HS-27A (cell line): ENCODE measurements around the gene DDX41.
A peak's percentile ranks its signal among the peaks of the same experiment; 100 is the strongest.
"Not testable (repeated sequence)": the region's sequence is repeated elsewhere in the genome, so short reads cannot be mapped to it uniquely, and the experiment has no call there.

Experiments used
- DNase-seq: peaks from one replicate; pipeline ENCODE4 v3.0.0-alpha.2; 2012; ENCODE audit warnings: low read depth, missing footprints

DDX41 gene

DNA sequence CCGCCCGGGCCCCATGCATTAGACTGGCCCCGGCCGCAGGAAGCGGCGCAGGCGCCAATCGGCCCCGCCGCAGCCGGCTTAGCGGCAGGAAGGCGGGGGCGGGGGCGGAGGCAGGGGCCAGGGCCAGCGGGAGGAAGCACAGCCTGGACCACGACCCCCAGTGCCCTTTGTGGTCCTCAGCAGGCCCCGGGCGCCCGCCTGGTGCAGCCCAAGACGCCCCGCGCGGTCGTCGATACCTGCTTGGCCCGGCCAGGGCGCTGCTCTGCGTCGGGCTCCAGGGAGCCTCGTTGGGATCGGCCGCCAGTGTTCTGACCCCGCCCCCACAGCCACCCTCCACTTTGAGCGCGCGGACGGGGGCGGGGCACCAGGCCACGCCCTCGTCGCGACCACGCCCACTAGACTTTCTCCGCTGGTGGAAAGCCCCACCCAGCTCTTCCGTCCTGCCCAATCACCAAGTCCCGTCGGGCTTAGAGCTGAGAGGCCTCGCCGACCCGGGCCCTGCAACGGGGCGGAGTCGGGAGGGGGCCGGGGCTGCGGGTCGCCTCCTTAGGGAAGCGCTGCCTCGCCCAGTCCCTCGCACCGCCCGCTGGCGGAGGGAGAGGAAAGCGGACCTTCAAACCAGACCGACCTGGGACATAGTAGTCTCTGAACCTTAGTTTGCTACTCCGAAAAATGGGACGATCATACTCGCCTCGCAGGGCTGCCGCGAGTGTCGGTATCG lies 19.3 kb downstream of the DDX41 start, which contains the start of gene PDLIM7:
Gene PDLIM7 (minus strand): TSS at position 313 of the 721 bp plus-strand sequence. CDS start 1,092 bp downstream, outside the sequence.
- peak; percentile 67 for DNase-seq

DNA sequence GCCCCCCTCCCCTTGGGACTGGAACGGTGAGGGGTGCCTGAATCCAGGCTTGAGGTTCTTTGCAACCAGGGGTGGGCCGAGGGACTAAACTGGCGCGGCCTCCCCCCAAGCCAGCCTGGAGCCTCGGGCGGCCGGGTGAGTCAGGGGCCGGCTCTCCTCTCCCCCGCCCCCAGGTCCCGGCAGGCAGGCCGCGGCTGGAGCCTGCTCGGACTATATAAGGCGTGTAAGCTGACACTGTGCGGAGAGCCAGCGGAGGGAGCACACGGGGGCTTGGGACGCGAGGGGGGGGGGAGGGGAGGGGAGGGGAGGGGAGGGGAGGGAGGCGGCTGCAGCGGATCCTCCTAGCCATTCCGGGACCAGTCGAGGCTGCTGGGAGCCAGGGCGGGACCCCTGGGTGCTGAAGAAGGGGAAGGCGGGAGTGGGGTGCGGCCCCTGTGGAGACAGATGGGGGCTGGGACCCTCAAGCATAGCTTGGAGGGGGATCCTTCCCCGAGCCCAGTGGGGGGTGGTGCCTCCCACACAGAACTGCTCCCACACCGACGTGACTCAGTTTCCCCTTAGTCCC lies 20.0 kb downstream of the DDX41 start:
- DNase-seq = no peak

DNA sequence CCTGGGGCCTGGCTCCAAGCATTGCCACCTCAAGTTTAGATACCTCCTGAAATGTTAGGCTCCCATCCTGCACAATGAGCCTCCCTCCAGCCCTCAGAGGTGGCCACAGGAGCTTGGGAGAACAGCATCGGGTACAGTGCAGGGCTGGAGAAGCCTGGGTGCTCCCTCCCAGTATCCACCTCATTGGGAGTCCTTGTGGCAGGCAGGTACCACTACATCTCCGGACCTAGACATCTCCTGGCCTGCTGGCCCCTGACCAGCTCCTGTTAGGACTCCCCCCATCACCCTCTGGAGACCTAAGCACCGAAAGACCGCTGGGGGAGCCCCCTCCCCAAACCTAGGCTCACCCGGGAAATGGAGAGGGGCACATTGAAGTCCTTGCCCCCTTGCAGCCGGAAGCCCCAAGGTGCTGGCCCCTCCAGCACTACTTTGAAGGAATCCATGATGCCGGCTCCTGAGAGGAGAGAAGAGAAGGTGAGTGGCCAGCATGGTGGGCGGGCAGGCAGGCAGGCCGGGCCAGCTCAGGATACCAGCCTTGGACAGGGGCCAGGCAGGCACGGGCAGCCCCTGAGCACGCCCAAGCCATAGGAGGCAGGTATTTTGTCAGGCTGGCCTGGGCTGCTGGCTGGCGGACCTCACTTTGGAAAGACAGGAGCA lies 20.6 kb downstream of the DDX41 start:
- no peak for DNase-seq

DNA sequence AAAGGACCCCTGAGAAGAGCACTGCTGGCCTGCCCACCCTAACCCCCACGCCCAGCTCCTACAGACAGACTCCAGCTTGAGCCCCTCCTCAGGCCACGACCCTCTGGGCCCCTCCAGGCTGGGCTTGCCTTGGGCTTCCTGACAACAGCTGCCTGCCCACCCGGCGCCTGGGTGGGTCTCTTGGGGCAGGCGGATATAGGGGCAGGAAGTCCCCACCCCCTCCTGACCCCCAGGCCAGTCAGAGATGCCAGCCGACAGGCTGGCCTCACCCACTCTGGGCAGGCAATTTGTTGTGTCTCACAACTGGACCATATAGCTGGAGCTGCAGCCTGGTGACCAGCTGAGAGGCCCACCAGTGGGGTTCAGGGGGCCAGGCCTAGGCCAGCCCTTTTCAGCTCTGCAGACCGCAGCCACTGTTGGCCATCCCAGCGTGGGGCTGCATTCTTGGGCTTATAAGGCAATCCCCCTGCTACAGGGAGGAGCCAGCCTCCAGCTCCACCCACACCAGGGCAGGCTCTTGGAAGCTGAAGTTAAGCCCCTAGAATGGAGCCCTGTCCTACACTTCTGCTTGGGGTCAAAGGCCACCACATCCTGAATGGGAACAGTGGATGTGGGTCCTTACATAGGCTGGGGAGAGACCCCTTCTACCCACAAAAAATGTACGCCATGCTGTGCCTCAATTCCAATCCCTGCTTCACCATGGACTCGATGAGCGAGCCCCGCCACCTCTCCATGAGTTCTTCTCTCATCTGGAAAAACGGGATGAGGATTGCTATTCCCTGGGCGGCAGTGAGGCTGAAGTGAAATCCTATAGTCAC lies 21.3 kb downstream of the DDX41 start:
- peak; percentile 66 for DNase-seq

DNA sequence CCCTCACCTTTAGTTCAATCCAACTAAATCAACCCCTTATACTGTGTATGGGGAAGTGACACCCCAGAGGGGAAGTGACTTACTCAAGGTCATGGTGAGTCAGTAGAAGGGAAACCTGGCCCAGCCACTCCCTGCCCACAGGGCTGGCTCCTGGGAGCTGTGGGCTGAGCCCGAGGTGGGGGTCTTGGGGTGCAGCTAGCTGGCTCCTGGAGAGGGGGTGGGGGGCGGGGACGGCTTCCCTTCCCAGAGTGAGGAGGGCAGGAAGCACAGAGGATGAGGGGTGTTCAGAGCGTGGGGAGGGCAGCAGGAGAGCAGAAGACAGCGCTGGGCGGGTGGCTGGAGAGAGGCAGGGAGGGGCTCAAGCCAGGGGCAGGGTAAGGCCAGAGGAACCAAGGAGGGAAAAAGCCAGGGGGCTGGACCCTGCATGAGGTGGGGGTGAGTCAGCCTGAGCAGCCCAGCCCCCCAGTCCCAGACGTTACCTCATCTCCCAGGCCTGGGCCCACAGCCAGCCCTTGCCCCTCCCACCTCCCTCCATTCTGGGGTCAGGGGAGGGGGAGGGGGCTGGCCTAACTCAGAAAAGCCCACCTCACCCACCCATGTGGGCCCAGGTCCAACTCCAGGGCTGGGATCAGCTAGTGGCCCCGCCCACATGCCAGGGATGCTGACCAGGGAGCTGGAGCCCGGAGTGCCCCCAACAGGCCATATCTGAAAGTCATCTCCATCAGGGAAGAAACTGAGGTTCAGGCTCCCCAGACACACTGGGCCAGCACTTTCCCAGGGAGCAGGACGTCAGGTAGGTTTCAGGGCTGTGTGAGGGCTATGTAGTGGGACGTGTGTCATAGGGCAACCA lies 22.2 kb downstream of the DDX41 start:
- peak; percentile 72 for DNase-seq

DNA sequence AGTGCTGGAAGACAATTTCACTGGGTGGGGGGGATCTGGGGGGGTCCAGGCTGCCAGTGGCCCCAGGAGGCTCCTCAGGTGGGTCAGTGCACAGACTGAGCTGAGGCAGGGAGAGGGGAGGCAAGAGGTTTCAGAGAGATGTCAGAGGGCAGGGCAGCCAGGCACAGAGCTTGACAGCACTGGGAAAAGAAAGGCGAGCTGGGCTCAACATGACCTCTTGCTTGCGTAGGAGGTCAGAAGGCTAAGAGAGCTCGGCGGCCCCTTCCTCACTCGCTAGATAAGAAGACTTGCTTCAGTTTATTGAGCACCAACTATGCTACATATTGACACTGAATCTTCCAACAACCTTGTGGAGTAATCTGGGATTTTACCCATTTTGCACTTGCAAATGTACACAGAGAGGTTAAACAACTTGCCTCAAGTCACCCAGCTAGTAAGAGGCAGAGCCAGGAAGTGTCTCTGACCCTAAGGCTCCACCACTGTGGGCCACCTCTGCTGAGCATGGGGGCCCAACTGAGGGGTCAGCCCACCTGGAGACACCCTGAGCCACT lies 22.9 kb downstream of the DDX41 start:
- no peak for DNase-seq

DNA sequence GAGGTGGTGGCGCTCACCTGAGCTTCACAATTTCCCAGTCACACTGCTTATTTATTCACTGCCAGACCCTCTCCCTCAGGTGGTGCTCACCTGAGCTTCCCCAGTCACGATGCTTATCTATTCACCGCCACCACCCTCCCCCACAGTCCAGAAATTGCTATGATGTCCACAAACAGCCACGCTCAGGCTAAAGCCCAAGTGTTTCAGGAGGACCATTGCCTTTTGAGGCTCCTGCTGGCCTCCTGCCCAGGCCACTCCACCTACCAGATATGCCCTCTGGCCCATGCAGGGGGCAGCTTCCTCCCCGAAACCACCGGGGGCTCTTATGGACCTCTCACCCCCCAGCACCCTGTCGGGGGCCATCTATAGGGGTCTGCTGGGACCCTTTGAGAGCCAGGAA lies 23.9 kb downstream of the DDX41 start:
- DNase-seq = no peak

DNA sequence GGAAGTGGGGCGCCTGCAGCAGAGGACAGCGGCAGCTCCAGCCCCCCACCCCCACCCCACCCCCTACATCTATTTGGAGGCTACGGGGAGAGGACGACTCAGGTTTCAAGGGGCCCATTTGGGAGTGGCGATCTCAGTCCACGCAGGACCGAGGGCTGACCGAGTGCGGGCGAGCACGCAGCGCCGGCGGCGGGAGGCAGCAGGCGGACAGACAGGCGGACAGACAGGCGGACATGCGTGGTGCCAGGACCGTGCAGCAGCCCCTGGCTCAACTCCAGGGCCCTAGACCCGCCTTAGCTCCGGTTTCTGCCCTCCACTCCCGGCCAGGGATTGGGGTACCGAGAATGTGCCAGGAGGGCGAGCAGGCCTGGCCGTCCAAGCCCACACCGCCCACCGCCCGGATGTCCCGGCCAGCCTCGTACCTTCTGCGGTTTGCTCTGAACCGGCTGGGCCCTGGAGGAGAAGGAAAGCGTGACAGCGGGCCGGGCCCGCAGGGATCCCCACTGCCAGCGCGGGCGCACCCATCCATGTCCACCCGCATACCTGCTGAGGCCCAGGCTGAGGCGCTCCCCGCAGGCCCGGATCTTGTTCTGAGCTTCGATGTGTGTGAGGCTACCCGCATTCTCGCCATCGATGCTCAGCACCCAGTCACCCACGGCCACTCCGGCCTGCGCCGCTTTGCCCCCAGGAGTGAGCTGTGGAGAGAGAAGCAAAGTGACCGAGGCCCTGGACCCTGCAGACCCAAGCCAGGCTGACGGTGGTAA lies 24.6 kb downstream of the DDX41 start:
- no peak for DNase-seq

DNA sequence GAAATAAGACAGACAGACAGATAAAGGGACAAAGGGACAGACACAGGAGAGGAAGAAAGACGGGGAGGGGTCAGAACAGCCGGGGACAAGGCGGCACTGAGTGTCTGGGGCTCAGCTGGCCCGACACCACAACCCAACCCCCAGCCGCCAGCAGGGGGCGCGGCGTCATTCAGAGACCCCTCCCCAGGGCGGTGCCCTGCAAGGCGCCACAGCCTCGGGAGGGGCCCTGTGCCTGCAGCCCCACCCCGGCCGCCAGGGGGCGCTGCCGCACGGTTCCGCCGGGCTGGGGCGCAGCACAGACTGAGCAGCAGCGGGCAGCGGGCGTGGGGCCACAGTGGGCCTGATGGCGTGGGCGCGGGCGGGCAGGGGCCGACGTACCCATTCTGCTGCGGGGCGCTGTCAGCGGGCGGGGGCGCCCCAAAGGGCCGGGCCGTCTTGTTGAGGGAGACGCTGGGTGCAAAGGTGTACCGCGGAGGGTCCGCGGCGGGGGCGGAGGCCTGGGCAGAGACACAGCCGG lies 25.3 kb downstream of the DDX41 start:
- DNase-seq = no peak

DNA sequence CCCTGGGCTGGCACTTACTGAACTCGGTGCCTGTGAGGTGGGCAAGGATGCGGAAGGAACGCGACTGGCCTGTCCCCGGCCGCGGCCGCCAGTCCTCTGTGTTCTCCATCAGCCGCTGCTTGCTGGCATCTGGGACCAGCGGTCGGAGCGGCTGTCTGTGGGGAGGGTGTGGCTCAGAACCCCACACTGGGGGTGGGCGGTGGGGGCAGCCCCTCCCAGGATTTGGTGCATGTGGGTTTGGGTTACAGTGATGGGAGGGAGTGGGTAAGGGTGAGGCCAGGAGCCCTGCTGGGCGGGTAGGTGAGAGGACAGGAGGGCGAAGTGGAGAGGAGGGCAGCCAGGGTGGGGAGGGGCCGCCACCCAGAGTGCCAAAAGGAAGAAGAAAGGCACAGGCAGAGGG lies 25.8 kb downstream of the DDX41 start:
- DNase-seq = no peak

DNA sequence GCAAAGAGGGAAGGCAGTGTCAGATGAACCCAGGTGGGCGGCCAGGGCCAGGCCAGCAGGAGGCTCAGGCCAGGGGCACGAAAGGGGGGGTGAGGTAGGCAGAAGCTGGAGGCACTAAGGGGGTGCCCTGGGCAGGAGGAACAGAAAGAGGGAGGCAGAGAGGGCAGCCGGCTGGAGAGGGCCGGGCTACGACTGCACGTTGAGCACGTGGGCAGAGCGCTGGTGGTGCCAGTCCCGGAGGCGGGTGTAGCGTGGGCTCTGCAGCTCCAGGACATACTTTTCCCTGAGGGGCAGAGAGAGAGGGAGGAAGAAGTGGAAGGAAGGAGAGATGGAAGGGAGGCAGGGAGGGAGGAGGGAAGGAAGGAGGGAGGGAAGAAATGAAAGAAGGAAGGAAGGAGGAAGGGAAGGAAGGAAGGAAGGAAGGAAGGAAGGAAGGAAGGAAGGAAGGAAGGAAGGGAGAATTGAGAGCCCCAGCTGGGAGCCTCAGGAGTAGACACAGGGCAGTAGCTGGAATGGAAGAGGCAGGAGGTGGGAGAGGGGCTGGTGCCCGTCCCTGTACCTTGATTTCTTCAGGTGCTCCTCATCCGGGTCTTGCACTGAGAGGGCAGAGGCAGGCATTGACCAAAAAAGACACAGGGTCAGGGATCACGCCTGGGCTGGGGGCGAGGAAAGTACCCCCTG lies 26.3 kb downstream of the DDX41 start:
- no peak for DNase-seq

DNA sequence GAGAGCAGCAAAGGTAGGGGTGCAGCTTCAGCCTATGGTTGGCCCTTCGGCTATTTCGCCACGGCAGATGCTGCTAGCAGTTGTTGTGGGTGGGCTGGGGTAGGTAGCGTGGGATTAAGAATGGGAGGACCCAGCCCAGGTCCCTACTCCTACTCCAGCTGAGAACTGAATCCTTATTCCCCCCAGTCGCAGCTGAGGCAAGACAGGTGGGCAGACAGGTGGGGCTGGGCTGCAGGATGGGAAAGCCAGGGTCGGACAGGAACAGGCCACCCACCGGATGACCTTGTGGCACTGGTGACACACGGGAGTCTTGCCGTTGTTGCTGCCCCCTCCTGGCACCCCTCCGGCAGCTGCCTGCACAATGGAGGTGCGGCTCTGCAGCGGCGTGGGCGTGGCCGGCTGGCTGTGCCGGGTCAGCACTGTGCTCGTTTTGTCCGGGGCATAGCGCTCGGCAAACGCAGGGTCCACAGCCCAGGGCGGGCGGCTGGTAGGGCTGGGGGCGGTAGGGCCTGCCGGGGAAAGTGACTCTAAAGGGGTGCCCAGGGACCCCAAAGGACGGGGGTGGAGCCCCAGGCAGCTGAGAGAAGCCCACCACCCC lies 27.5 kb downstream of the DDX41 start:
- no peak for DNase-seq

DNA sequence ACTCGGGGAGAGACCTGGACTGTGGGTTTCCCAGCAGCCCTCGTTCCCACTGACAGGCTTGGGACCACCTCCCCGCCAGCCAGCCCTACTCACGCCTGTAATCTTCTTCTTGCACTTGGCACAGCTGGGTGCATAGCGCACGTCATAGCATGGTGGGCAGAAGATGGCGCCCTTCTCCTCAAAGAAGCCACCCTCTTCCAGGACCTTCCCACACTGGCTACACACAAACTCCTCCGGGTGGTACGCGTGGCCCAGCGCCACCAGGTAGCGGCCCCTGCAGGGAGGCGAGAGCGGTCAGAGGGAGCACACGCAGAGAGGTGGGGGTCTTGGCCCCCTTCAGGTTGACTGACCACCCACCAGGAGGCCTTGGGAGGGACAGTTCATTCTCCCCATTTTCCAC lies 28.8 kb downstream of the DDX41 start:
- no peak for DNase-seq

DNA sequence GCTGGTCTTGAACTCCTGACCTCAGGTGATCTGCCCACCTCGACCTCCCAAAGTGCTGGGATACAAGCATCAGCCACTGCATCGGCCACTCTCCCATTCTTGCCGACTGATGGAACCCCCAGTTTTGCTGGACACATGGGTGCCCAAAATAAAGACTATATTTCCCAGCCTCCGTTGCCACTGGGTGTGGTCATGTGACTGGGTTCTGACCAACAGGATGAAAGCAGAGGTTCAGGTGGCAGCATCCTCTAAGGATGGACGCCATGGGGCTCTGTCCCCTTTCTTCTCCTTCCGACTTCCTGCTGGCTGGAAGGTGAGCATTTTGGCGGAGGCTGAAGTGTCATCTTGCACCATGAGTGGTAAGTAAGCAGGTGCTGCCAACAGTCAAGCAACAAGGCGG lies 29.6 kb downstream of the DDX41 start:
- no peak for DNase-seq

DNA sequence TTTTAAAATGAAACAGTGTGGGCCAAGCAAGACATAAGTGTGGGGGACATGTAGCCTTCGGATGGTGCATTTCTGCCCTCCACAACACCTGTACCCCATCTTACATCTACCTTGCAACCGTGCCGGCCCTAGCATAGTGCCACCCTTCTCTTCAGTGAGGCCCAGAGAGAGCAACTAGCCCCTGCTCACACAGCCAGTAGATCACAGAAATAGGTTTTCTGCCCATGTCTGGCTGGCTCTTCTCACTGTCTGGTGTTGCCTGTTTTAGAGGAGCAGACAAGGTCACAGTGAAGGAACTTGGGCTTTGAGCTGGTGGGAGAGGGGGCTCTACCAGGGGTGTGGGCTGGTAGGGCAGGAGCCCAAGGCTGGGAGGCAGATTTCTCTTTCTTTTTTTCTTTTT lies 30.5 kb downstream of the DDX41 start:
- DNase-seq = no peak

DNA sequence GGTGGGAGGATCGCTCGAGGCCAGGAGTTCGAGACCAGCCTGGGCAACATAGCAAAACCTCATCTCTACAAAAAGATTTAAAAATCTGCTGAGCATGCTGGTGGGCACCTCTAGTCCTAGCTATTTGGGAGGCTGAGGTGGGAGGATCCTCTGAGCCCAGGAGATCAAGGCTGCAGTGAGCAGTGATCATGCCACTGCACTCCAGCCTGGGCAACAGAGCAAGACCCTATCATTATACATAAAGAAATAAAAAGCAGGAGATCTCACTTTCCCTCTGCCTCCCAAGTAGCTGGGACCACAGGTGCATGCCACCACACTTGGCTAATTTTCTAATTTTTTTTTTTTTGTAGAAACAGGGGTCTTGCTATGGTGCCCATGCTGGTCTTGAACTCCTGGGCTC lies 31.0 kb downstream of the DDX41 start:
- not testable (repeated sequence) for DNase-seq

DNA sequence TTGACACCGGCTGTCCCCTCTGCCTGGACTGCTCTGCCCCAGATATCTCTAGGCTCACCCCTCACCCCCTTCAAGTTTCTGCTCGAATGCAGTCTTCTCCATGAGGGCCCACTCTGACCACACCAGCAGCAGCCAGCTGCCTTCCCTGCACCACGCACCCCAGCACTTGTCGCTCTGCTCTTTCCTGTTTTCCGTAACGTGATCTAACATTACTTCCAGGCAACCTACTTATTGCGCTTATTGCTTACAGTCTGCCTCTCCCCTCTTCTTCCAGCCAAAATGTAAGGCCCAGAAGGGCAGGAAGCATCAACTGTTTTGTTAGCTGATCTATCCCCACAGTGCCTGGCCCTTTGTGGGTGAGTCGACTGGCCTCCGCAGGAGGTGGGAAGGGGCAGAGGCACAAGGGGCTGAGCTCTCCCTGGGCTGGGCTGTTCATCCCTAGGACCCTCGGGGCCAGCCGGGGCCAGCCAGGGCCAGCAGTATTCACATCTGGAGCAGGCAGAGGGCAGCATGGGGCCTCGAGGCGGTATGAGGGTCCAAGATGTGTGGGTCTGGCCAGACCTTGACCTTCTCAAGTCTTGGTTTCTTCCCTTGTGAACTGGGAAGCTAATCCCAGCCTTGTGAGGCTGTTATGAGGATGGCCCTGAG lies 31.7 kb downstream of the DDX41 start:
- no peak for DNase-seq

DNA sequence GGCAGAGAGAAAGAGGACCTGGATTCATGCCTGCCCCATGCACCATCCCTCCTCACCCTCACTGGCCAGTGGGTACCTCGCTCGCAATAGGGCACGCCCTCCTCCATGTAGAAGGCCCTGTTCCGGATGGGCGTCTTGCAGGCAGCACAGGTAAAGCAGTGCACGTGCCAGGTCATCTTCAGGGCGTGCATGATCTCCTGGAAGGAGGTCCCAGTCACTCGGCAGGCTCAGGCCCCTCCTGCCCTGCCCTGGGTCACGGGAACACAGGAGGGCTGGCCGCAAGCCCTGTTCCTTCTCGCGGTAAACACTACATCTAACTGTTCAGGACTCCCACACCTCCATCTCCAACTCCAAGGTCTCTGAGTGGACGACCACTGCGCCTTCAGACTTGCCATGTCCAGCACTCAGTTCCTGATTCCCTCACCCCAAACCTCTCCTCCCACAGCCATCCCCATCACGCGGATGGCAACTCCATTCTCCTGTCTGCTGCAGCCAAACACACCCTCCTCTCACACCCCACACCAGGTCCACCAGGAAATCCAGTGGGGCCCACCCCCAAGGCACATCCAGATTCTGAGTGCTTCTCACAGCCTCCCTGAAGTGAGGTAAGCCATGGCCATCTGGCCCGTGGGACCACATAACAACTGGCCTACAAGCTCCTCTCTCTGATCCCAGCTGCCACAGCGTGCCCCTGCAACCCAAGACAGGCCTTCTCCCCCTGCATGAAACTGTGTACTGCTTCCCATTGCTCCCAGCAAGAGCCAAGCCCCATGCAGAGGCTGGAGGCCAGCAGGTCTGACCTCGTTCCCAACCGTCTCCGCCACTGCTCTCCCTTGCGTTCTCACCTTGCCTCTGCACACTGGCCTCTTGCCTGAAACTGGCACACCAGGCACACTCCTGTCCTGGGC lies 32.5 kb downstream of the DDX41 start:
- no peak for DNase-seq
